Sigmoid colon (tissue), 7 donors: ENCODE results near the gene MYPN. TPM values are rescaled to one million over a fixed set of nuclear protein-coding genes. Genes with fewer than 3 reads are reported as not detected.
A peak's percentile ranks its signal among the peaks of the same experiment; 100 is the strongest.

Experiments
- DNase-seq: peaks from one replicate; pipeline ENCODE4 v3.0.0-alpha.2; 2019
- H3K27ac ChIP-seq, 4 donors: fragments of 200-600 bp; sonication (generic); one replicate each; pipeline ENCODE4 v1.5.1; 2016 to 2019; ENCODE audit warnings: mild to moderate bottlenecking in 1 of 4
- H3K27me3 ChIP-seq, 3 donors: fragments of 200-600 bp; sonication (generic); one replicate each; pipeline ENCODE4 v1.5.1; 2019; ENCODE audit warnings: mild to moderate bottlenecking in 1 of 3
- H3K36me3 ChIP-seq, 4 donors: fragments of 200-600 bp; sonication (generic); one replicate each; pipeline ENCODE4 v1.5.1; 2016 to 2019
- H3K4me1 ChIP-seq, 4 donors: fragments of 200-600 bp; sonication (generic); one replicate each; pipeline ENCODE4 v1.5.1; 2017 to 2019
- H3K4me3 ChIP-seq, 4 donors: fragments of 200-600 bp; sonication (generic); one replicate each; pipeline ENCODE4 v1.5.1; 2017 to 2019; ENCODE audit warnings: mild to moderate bottlenecking in 2 of 4, moderate library complexity in 1 of 4
- H3K9me3 ChIP-seq, 4 donors: fragments of 200-600 bp in 3 of 4; sonication (generic) in 3 of 4; one replicate each; pipeline versions ENCODE4 v1.5.1 to v1.6.1; 2013 to 2019
- EP300 ChIP-seq, 4 donors: sonication (generic); formaldehyde crosslinking; IDR thresholded peaks; one replicate each; pipeline ENCODE4 v1.6.1; 2017; ENCODE audit warnings: antibody characterized with exemption in 4 of 4
- POLR2A ChIP-seq, 2 donors: fragments of 450-650 bp; IDR thresholded peaks; one replicate each; pipeline ENCODE4 v1.6.1; 2016; ENCODE audit warnings: antibody characterized with exemption in 2 of 2, mild to moderate bottlenecking in 2 of 2, moderate library complexity in 2 of 2
- POLR2AphosphoS5 ChIP-seq, 4 donors: sonication (generic); formaldehyde crosslinking; IDR thresholded peaks; one replicate each; pipeline ENCODE4 v1.6.1; 2017; ENCODE audit warnings: antibody characterized with exemption in 4 of 4
- WGBS, 2 donors: extraction: QIAGEN DNeasy Blood & Tissue Kit; methylation state at CpG; one replicate each; pipeline ENCODE4 v1.1.7; 2013; 5-methylcytosine and 5-hydroxymethylcytosine counted together
- intact Hi-C: fragments of 100-400 bp; cut with DNase I; formaldehyde crosslinking; loops from one replicate; pipeline ENCODE4 v1.15.1; 2023
- polyA plus RNA-seq, 3 donors: library from polyadenylated mRNA; stranded (reverse); fragments of 200-250 nt; gene quantifications; one replicate each; pipeline ENCODE4 v1.2.3, GENCODE V29; 2013
- total RNA-seq, 4 donors: library from RNA; depleted of rRNA; stranded (reverse); fragments of >200 nt; gene quantifications; one replicate each; pipeline ENCODE4 v1.1.0, GENCODE V29; 2016
- TF ChIP-seq, protein P1 (sequence below), 4 experiments: fragments of 450-650 bp in 3 of 4; fragments of 200-600 bp in 1 of 4; IDR thresholded peaks; one replicate each; pipeline ENCODE4 v1.5.1; 2016 to 2019; ENCODE audit warnings: antibody characterized with exemption in 4 of 4, mild to moderate bottlenecking in 3 of 4, moderate library complexity in 2 of 4
- donor health status: healthy with polysubstance abuse.
- donor health status: Bipolar disorder and iron deficiency.
- donor health status: healthy.

Gene MYPN
- total and polyA plus RNA-seq, 7 donors: 0.23 to 1.6 (median 0.60) TPM; not detected in 4

- intact Hi-C loops: loop anchor here (1.0 kb wide), 1 partner anchor 100 kb away; the partner anchor contains the start of genes HNRNPH3 and PBLD
- Histone ChIP-seq H3K9me3 (no peaks in the 10 kb centered on the region), H3K27me3 (no peaks in the 10 kb centered on the region), H3K4me1 (peaks cover 0 to 14% (median 9%) of the 10 kb centered on the region in 4 donors), H3K36me3 (no peaks in the 10 kb centered on the region), H3K4me3 (peak within 1 kb of the TSS; percentile 47 to 66 (median 62)), H3K27ac (peak within 1 kb of the TSS; percentile 81 to 93 (median 86))
- 51 to 58% methylated on average over 13 of the region's 13 CpGs for WGBS, 2 donors
- TF ChIP-seq POLR2A (IDR thresholded peaks at IDR 0.05): no peak
- TF ChIP-seq EP300 (IDR thresholded peaks at IDR 0.05): no peak
- TF ChIP-seq, protein P1, sequence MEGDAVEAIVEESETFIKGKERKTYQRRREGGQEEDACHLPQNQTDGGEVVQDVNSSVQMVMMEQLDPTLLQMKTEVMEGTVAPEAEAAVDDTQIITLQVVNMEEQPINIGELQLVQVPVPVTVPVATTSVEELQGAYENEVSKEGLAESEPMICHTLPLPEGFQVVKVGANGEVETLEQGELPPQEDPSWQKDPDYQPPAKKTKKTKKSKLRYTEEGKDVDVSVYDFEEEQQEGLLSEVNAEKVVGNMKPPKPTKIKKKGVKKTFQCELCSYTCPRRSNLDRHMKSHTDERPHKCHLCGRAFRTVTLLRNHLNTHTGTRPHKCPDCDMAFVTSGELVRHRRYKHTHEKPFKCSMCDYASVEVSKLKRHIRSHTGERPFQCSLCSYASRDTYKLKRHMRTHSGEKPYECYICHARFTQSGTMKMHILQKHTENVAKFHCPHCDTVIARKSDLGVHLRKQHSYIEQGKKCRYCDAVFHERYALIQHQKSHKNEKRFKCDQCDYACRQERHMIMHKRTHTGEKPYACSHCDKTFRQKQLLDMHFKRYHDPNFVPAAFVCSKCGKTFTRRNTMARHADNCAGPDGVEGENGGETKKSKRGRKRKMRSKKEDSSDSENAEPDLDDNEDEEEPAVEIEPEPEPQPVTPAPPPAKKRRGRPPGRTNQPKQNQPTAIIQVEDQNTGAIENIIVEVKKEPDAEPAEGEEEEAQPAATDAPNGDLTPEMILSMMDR (IDR thresholded peaks at IDR 0.05): no peak
- no peak for TF ChIP-seq POLR2AphosphoS5 (IDR thresholded peaks at IDR 0.05)
- DNase-seq: no peak
Observed at GRCh38 chr10:68231817-68232251, 122.5 kb downstream of the MYPN start, which contains the start of gene ATOH7. TSS of gene ATOH7 (minus strand) at chr10:68232113. CDS start at chr10:68231677, 436 bp downstream.

- TF ChIP-seq EP300 (IDR thresholded peaks at IDR 0.05) (no peak), POLR2A (IDR thresholded peaks at IDR 0.05) (no peak), POLR2AphosphoS5 (IDR thresholded peaks at IDR 0.05) (no peak)
- TF ChIP-seq, protein P1 (IDR thresholded peaks at IDR 0.05): no peak
- DNase-seq: no peak
- intact Hi-C loops: no loop called here
- H3K4me3 ChIP-seq: no peak overlapping the region
- no peaks in the 10 kb centered on the region for H3K9me3 ChIP-seq
- no peaks in the 10 kb centered on the region for H3K27me3 ChIP-seq
- no peak overlapping the region for H3K27ac ChIP-seq
- H3K36me3 ChIP-seq: no peaks in the 10 kb centered on the region
- H3K4me1 ChIP-seq: peaks cover 0 to 14% (median 9%) of the 10 kb centered on the region in 4 donors
- 91 to 94% methylated on average over 3 of the region's 3 CpGs for whole genome bisulfite sequencing, 2 donors
Observed at GRCh38 chr10:68233046-68233445, 123.8 kb downstream of the MYPN start.

- peaks cover 0 to 14% (median 9%) of the 10 kb centered on the region in 4 donors for H3K4me1 ChIP-seq
- no peak overlapping the region for H3K27ac ChIP-seq
- no peaks in the 10 kb centered on the region for H3K27me3 ChIP-seq
- no peaks in the 10 kb centered on the region for H3K9me3 ChIP-seq
- TF ChIP-seq EP300 (IDR thresholded peaks at IDR 0.05) (no peak), POLR2AphosphoS5 (IDR thresholded peaks at IDR 0.05) (no peak), POLR2A (IDR thresholded peaks at IDR 0.05) (no peak)
- TF ChIP-seq, protein P1 (IDR thresholded peaks at IDR 0.05): no peak
- intact Hi-C loops: no loop called here
- H3K36me3 ChIP-seq: no peaks in the 10 kb centered on the region
- 56 to 83% methylated on average over 2 of the region's 2 CpGs for WGBS, 2 donors
- no peak overlapping the region for H3K4me3 ChIP-seq
- DNase-seq: no peak
Observed at GRCh38 chr10:68235111-68235510, 125.8 kb downstream of the MYPN start.

GRCh38 chr10:68235581-68235980, 126.3 kb downstream of the MYPN start:
- no peak overlapping the region for H3K27ac ChIP-seq
- H3K9me3 ChIP-seq: no peaks in the 10 kb centered on the region
- DNase-seq: no peak
- no peak overlapping the region for H3K4me3 ChIP-seq
- H3K36me3 ChIP-seq: no peaks in the 10 kb centered on the region
- H3K4me1 ChIP-seq: peaks cover 0 to 10% (median 7%) of the 10 kb centered on the region in 4 donors
- intact Hi-C loops: no loop called here
- no peak for TF ChIP-seq EP300 (IDR thresholded peaks at IDR 0.05)
- H3K27me3 ChIP-seq: no peaks in the 10 kb centered on the region

GRCh38 chr10:68237173-68237572, 127.9 kb downstream of the MYPN start:
- intact Hi-C loops: no loop called here
- H3K27me3 ChIP-seq: no peaks in the 10 kb centered on the region
- no peaks in the 10 kb centered on the region for H3K9me3 ChIP-seq
- TF ChIP-seq EP300 (IDR thresholded peaks at IDR 0.05) (no peak), POLR2A (IDR thresholded peaks at IDR 0.05) (no peak), POLR2AphosphoS5 (IDR thresholded peaks at IDR 0.05) (no peak)
- TF ChIP-seq, protein P1 (IDR thresholded peaks at IDR 0.05): no peak
- no peaks in the 10 kb centered on the region for H3K36me3 ChIP-seq
- DNase-seq: no peak
- H3K4me1 ChIP-seq: peaks cover 0 to under 1% (median 0%) of the 10 kb centered on the region in 4 donors
- WGBS, 2 donors: 96 to 97% methylated on average over 3 of the region's 3 CpGs
- no peak overlapping the region for H3K27ac ChIP-seq
- no peak overlapping the region for H3K4me3 ChIP-seq
